T47D (cell line): ENCODE data around the gene NAV3.
A peak's percentile ranks its signal among the peaks of the same experiment; 100 is the strongest.

Source experiments
- DNase-seq, 2 experiments: peaks; one replicate each; pipeline versions ENCODE4 v3.0.0 to v3.0.0-alpha.2; 2011 to 2012; ENCODE audit warnings: low read depth in 1 of 2, low spot score in 1 of 2
- JUND ChIP-seq: IDR thresholded peaks from 2 replicates; pipeline ENCODE4 v1.6.1; 2012; ENCODE audit warnings: low read depth
- in situ Hi-C: cut with HindIII; loops from 2 replicates; pipeline ENCODE4 v1.10.0; 2016; ENCODE audit warnings: low sequenced_read_pairs, low pct_unique_long_range_greater_than_20kb

NAV3 gene

DNA sequence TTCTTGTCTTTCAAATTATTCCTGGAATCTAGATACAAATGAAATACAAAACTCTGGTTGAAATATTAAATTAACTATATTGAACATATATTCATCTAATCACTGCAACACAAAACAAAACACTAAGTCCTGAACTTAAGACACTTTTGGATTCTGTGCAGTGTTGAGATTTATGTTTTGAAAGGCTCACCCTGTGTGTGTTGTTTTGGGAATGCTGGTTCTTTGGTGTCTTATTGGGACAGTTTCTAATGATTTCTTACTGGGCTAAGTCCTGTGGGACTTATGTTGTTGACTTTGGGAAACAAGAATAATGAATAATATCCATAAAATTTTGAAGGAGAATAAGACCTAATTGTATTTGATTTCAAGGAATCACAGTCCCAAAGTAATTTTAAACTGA lies 153.2 kb downstream of the NAV3 start:
- in situ Hi-C loops = no loop called here
- TF ChIP-seq JUND = no peak
- DNase-seq = no peak

- in situ Hi-C loops = no loop called here
- TF ChIP-seq JUND = no peak
- DNase-seq = no peak
Measured at GRCh38 chr12:77992760-77993159, 162.1 kb downstream of the NAV3 start.

GRCh38 chr12:77993658-77994057 lies 163.0 kb downstream of the NAV3 start:
- in situ Hi-C loops = no loop called here
- DNase-seq = no peak

DNA sequence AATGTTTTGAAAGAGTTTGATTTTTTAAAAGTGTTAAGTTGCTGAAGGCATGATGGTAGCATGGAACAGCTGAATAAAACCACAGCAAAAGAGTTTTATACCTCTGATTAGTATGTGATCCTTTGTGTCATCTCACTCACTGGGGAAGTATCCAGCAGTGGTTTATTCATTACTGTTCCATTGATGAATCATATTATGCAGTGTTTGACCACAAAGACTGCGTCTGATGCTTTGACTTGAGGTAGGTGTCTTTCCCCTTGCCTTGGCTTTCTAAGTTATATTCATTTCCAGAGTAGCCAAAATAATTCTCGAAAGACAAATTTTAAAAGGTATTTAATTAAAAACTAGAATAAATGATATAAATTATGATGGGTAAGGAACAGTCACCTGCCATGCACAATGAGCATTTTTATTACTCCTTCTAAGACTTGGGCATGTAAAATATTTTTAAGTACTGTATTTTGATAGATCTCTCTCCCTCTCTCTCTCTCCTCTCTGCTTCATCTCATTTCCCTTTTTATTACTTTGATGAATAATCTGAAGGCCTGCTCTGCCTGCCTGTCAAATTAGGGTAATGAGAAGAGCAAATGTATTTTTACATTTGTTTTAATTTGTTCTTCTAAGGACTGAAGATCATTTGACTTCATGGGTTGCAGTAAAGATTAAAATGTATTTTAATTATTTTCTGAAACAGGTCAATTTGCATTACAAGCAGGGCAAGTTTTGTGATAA lies 164.9 kb downstream of the NAV3 start:
- DNase-seq = no peak
- TF ChIP-seq JUND = no peak
- in situ Hi-C loops = no loop called here

More at GRCh38 chr12:77993658-77994057, 163.0 kb downstream of the NAV3 start:
- TF ChIP-seq JUND = no peak

GRCh38 chr12:77996670-77997069 lies 166.0 kb downstream of the NAV3 start:
- in situ Hi-C loops = no loop called here
- no peak for TF ChIP-seq JUND
- peak in 1 of 2 experiments; percentile 12 for DNase-seq

DNA sequence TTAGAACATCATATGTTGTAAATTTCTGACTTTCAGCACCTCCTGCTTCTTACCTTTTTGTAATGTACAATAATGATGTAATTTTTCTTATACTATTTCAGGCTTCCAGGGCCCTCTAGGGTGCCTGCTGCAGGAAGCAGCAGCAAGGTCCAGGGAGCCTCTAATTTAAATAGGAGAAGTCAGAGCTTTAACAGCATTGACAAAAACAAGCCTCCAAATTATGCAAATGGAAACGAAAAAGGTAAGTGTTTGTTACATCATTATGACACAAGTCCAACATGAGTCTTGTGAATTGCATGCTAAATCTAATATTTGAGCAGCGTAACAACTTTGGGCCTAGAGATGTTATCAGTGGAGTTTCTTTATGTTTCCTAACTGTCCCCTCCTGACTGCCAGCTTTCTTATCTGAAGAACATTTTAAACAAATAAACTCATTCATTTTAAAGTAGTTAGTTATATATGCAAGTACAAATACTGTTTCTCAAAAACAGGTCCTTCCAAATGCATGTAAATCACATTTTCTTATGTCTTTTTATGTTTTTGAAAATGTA lies 167.6 kb downstream of the NAV3 start:
- in situ Hi-C loops = no loop called here
- peak in 1 of 2 experiments; percentile 33 for DNase-seq
- no peak for TF ChIP-seq JUND

DNA sequence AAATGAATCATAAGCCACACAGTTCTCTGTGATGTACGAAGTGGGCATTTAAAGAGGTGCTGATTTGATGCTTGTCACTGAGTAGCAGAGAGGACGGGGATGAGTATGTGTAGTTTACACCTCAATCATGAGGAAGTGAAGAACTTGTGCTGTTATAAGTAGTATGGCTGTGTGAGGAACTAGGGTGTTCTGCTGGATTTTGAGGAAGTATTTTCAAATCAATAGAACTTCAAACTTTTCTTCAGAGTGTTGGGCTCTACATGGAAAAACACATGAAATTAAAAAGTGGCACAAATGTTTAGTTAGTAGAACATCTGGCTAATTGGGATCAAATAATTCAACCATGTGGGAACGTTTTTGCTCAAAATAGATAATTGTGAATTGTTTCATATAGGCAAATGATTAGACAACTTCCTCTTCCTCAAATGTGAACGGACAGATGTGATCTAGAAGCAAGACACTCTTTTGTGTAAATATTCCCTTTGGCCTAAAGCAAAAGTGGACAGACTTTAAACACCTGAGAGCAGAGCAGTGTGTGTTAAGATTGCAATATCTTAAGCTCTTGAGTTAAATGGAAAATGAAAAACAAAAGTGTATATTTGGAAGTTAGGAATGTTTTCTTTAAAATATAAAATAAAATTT lies 168.5 kb downstream of the NAV3 start:
- TF ChIP-seq JUND = no peak
- peak in 1 of 2 experiments; percentile 17 for DNase-seq
- in situ Hi-C loops = no loop called here

- in situ Hi-C loops = no loop called here
- DNase-seq = peak; percentile 21 to 61
- TF ChIP-seq JUND = no peak
Measured at GRCh38 chr12:78002878-78003277, 172.2 kb downstream of the NAV3 start.

DNA sequence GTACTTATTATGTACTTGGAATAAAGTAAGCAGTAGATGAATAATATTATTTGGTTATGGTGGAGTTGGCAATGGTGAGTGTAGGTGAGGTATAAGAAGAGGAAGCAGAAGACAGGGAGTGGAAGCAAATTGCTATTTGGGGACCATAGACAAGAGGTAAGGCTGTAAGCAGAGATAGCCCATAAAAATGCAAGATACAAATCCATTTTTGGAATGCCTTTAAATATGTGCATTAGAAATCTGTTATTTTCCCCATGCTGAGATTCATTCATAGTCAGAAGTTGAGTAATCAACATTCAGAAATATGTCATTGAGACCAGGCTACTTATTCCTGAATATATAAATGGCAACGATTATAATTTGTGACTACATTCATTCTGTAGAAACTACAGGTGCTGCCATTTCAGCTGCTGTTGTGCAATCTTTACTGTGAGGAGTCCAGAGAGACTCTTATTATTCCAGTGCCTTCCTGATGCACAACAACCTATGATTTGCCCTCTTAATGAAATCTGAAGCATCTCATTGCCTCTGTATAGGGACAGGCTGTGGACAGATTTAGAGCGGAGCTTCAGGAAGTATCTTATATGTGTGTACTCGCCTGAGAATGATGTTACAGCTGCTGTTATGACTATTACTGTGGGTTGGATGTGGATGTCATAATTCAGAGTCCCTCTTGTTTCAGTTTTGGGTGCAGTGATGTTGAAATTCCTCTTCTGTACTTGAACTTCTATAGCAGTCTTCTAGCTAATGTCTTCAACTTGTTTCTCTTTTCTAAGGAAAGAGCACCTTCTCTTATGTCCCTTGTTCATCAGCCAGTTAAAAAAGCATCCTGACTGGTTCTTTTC lies 173.8 kb downstream of the NAV3 start:
- no peak for DNase-seq
- no peak for TF ChIP-seq JUND
- in situ Hi-C loops = no loop called here

GRCh38 chr12:78005094-78005492 lies 174.4 kb downstream of the NAV3 start:
- no peak for DNase-seq
- in situ Hi-C loops = no loop called here
- TF ChIP-seq JUND = no peak

DNA sequence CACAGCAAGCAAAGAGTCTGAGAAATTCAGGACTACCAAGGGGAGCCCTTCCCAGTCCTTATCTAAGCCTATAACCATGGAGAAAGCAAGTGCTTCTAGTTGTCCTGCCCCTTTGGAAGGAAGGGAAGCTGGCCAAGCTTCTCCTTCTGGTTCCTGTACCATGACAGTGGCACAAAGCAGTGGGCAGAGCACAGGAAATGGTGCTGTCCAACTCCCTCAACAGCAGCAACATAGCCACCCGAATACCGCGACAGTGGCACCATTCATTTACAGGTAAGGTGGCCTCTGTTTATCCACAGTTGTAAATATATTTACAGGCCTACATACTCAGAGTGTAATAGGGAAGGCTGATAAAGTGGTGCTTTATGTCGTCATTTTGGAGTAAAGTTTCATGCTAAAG lies 176.5 kb downstream of the NAV3 start:
- in situ Hi-C loops = no loop called here
- TF ChIP-seq JUND = no peak
- peak in 1 of 2 experiments; percentile 9 for DNase-seq

DNA sequence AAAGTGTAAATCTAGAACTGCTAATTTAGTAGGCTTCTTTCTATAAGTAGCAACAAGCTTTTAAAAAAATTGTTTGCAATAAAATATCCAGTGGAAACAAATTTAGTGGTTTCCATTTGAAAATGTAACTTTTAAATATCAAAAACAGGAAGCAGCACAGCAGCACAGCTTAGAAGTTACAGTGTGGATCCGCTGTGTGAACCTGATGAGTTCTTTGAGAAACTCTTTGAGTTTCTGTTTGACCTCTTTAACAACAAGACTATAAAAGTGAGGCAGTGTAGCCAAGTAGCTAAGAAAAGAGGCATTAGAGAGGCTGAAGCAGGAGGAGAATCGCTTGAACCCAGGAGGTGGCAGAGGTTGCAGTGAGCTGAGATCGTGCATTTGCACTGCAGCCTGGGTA lies 178.3 kb downstream of the NAV3 start:
- TF ChIP-seq JUND = no peak
- no peak for DNase-seq
- in situ Hi-C loops = no loop called here
